HFFc6 (cell line): Measurements from ENCODE around the gene FXYD1. TPM values are rescaled to one million over a fixed set of nuclear protein-coding genes. Genes with fewer than 3 reads are reported as not detected.

Experiments
- DNase-seq: peaks from one replicate; pipeline ENCODE4 v3.0.0-alpha.2; 2018
- H3K27ac Mint-ChIP-seq: 2 replicates; pipeline ENCODE4 v1.8.0; 2020; ENCODE audit warnings: mild to moderate bottlenecking, mixed read lengths
- H3K27me3 Mint-ChIP-seq: 2 replicates; pipeline ENCODE4 v1.8.0; 2021; ENCODE audit warnings: mild to moderate bottlenecking, moderate library complexity, mixed read lengths; ENCODE audit not compliant: insufficient read depth
- H3K36me3 Mint-ChIP-seq: 2 replicates; pipeline ENCODE4 v1.8.0; 2021; ENCODE audit warnings: low read depth, mixed read lengths
- H3K4me1 Mint-ChIP-seq: 2 replicates; pipeline ENCODE4 v1.8.0; 2020; ENCODE audit warnings: low read depth, mixed read lengths
- H3K4me3 Mint-ChIP-seq: 2 replicates; pipeline ENCODE4 v1.8.0; 2020; ENCODE audit warnings: mild to moderate bottlenecking, moderate library complexity, mixed read lengths
- H3K9me3 Mint-ChIP-seq: 2 replicates; pipeline ENCODE4 v1.8.0; 2020; ENCODE audit warnings: mild to moderate bottlenecking, mixed read lengths
- total RNA-seq, 6 experiments: library from RNA; stranded (reverse); fragmentation: NEBNext Ultra II Directional; extraction: Animal tissue kit (Norgen Biotek cat#: 25700); gene quantifications; 2 replicates in 1 of 6; 3 replicates in 5 of 6; pipeline ENCODE4 v1.2.3, GENCODE V29; 2021
- TF ChIP-seq, protein P1 (sequence below): fragments of 200-600 bp; sonication (generic); IDR thresholded peaks from 2 replicates; pipeline ENCODE4 v1.5.0; 2021; ENCODE audit warnings: antibody characterized with exemption, mild to moderate bottlenecking

The FXYD1 gene
- total RNA-seq, 6 experiments from 2014 or later: 0.92 to 2.7 (median 2.1) TPM; not detected in 1

- Mint-ChIP-seq H3K4me3 (no peak overlapping the region), H3K4me1 (peaks cover 37% of the 10 kb centered on the region), H3K27me3 (peaks cover 2% of the 10 kb centered on the region; the same call in 1 of the 2 replicates), H3K9me3 (no peaks in the 10 kb centered on the region), H3K36me3 (no peaks in the 10 kb centered on the region), H3K27ac (no peak overlapping the region)
- no peak for DNase-seq
- TF ChIP-seq, protein P1, sequence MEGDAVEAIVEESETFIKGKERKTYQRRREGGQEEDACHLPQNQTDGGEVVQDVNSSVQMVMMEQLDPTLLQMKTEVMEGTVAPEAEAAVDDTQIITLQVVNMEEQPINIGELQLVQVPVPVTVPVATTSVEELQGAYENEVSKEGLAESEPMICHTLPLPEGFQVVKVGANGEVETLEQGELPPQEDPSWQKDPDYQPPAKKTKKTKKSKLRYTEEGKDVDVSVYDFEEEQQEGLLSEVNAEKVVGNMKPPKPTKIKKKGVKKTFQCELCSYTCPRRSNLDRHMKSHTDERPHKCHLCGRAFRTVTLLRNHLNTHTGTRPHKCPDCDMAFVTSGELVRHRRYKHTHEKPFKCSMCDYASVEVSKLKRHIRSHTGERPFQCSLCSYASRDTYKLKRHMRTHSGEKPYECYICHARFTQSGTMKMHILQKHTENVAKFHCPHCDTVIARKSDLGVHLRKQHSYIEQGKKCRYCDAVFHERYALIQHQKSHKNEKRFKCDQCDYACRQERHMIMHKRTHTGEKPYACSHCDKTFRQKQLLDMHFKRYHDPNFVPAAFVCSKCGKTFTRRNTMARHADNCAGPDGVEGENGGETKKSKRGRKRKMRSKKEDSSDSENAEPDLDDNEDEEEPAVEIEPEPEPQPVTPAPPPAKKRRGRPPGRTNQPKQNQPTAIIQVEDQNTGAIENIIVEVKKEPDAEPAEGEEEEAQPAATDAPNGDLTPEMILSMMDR: no peak
Observed at GRCh38 chr19:35144259-35144599, 5.6 kb downstream of the FXYD1 start.

DNA sequence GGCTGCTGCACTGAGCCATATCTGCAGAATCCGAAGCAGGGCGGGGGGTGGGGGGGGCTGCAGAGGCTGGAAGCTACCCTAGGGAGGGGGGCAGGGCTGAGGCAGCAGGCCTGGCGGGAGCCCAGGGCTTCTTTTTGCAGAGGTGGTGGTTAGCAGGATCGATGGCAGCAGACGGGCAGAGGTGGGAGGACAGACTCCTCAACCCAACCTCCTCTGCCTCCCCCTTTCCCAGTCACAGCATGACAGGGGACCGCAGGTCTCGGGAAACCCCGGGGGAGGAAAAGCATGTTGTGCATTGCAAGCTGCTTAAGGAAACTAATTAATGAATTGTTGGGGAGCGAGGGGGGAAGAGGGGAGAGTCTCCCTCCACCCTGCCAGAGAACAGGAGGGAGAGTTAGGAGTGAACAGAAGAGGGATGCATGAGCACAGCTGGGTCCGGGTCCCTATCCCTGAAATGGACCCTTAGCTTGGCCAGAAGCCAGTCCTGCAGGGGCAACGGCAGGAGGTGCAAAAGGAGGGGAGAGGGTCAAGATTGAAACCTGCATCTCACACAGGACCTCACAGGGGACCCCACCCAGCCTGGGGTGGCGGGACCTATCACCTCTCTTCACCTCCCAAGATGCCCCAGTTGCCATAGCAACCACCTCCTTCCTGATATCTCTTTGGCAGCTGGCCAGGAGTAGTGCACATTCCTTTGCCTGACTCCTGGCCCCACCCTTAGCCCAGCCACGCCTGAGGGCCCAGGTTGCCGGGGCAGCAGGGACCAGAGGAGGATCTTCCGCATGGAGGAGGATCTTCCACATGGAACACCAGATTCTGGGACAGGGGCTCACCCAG is 6.2 kb downstream of the FXYD1 start:
- H3K27me3 Mint-ChIP-seq: peaks cover 2% of the 10 kb centered on the region; the same call in 1 of the 2 replicates
- DNase-seq: no peak
- peaks cover 31% of the 10 kb centered on the region for H3K4me1 Mint-ChIP-seq
- TF ChIP-seq, protein P1: no peak
- H3K4me3 Mint-ChIP-seq: no peak overlapping the region
- H3K27ac Mint-ChIP-seq: no peak overlapping the region
- H3K36me3 Mint-ChIP-seq: no peaks in the 10 kb centered on the region
- no peaks in the 10 kb centered on the region for H3K9me3 Mint-ChIP-seq

- Mint-ChIP-seq H3K27ac (no peak overlapping the region), H3K9me3 (no peaks in the 10 kb centered on the region), H3K27me3 (peaks cover 2% of the 10 kb centered on the region; the same call in 1 of the 2 replicates), H3K4me1 (peaks cover 19% of the 10 kb centered on the region), H3K4me3 (no peak overlapping the region), H3K36me3 (no peaks in the 10 kb centered on the region)
- TF ChIP-seq, protein P1: no peak
- no peak for DNase-seq
Observed at GRCh38 chr19:35146746-35147459, 8.3 kb downstream of the FXYD1 start.

- no peaks in the 10 kb centered on the region for H3K9me3 Mint-ChIP-seq
- H3K4me3 Mint-ChIP-seq: no peak overlapping the region
- no peaks in the 10 kb centered on the region for H3K36me3 Mint-ChIP-seq
- DNase-seq: no peak
- TF ChIP-seq, protein P1: no peak
- no peak overlapping the region for H3K27ac Mint-ChIP-seq
- no peaks in the 10 kb centered on the region; the same call in 1 of the 2 replicates for H3K27me3 Mint-ChIP-seq
- peaks cover 36% of the 10 kb centered on the region for H3K4me1 Mint-ChIP-seq
Observed at GRCh38 chr19:35149463-35149862, 10.8 kb downstream of the FXYD1 start.

GRCh38 chr19:35150445-35150844 is 11.8 kb downstream of the FXYD1 start:
- Mint-ChIP-seq H3K27me3 (no peaks in the 10 kb centered on the region; the same call in 1 of the 2 replicates), H3K36me3 (no peaks in the 10 kb centered on the region), H3K9me3 (no peaks in the 10 kb centered on the region), H3K4me1 (peaks cover 27% of the 10 kb centered on the region), H3K4me3 (no peak overlapping the region), H3K27ac (no peak overlapping the region)
- TF ChIP-seq, protein P1: no peak
- DNase-seq: no peak
